Large intestine (tissue), 3 donors: ENCODE data around the gene MARK2. TPM values are rescaled to one million over a fixed set of nuclear protein-coding genes. Genes with fewer than 3 reads are reported as not detected.
A peak's percentile ranks its signal among the peaks of the same experiment; 100 is the strongest.

Experiments
- DNase-seq, 2 donors: peaks; one replicate each; pipeline versions ENCODE4 v3.0.0 to v3.0.0-alpha.2; 2013
- H3K27ac ChIP-seq: one replicate; pipeline ENCODE4 v1.5.1; 2013; ENCODE audit warnings: low read length
- H3K27me3 ChIP-seq: 2 replicates; pipeline ENCODE4 v1.6.1; 2013; ENCODE audit warnings: low read length; ENCODE audit not compliant: control insufficient read depth, insufficient read depth
- H3K36me3 ChIP-seq: 2 replicates; pipeline ENCODE4 v1.6.1; 2013; ENCODE audit warnings: low read length; ENCODE audit not compliant: control insufficient read depth, insufficient read depth
- H3K4me1 ChIP-seq: one replicate; pipeline ENCODE4 v1.6.1; 2013; ENCODE audit warnings: low read length; ENCODE audit not compliant: control insufficient read depth, insufficient read depth
- H3K4me3 ChIP-seq: one replicate; pipeline ENCODE4 v1.5.1; 2013; ENCODE audit warnings: low read length
- H3K9me3 ChIP-seq: one replicate; pipeline ENCODE4 v1.6.1; 2013; ENCODE audit warnings: mild to moderate bottlenecking, low read depth, low read length, moderate library complexity; ENCODE audit not compliant: control insufficient read depth
- WGBS: methylation state at CpG from one replicate; pipeline ENCODE4 v1.1.5; 2013; ENCODE audit warnings: low lambda C conversion rate; ENCODE audit not compliant: insufficient coverage; 5-methylcytosine and 5-hydroxymethylcytosine counted together
- polyA plus RNA-seq: library from polyadenylated mRNA; unstranded; fragments of 120-200 nt; gene quantifications from one replicate; pipeline ENCODE4 v1.2.1, GENCODE V29; 2013

The MARK2 gene
- polyA plus RNA-seq, 1 donor: 49.3 TPM

GRCh38 chr11:63869683-63870082, 30.8 kb downstream of the MARK2 start:
- no peak for DNase-seq
- Histone ChIP-seq H3K27ac (peak overlapping the region; percentile 61), H3K9me3 (no peaks in the 10 kb centered on the region), H3K27me3 (no peaks in the 10 kb centered on the region), H3K36me3 (peaks cover 3% of the 10 kb centered on the region), H3K4me1 (peaks cover 71% of the 10 kb centered on the region), H3K4me3 (no peak overlapping the region)
- WGBS: no CpG with 5 or more reads among the region's 8 CpGs

- Histone ChIP-seq H3K9me3 (no peaks in the 10 kb centered on the region), H3K4me1 (peaks cover 74% of the 10 kb centered on the region), H3K27ac (no peak overlapping the region), H3K36me3 (peaks cover 3% of the 10 kb centered on the region), H3K4me3 (no peak overlapping the region), H3K27me3 (no peaks in the 10 kb centered on the region)
- no CpG with 5 or more reads among the region's 14 CpGs for WGBS
- DNase-seq: no peak
Observed at GRCh38 chr11:63870351-63871140, 31.6 kb downstream of the MARK2 start.

- WGBS: 0% methylated on average over 1 of the region's 11 CpGs
- Histone ChIP-seq H3K27ac (peak overlapping the region; percentile 86), H3K4me3 (peak overlapping the region; percentile 2), H3K27me3 (no peaks in the 10 kb centered on the region), H3K4me1 (peaks cover 61% of the 10 kb centered on the region), H3K9me3 (no peaks in the 10 kb centered on the region), H3K36me3 (peaks cover 8% of the 10 kb centered on the region)
- DNase-seq: peak; percentile 92 to 96
Observed at GRCh38 chr11:63871962-63872799, 33.3 kb downstream of the MARK2 start.

DNA sequence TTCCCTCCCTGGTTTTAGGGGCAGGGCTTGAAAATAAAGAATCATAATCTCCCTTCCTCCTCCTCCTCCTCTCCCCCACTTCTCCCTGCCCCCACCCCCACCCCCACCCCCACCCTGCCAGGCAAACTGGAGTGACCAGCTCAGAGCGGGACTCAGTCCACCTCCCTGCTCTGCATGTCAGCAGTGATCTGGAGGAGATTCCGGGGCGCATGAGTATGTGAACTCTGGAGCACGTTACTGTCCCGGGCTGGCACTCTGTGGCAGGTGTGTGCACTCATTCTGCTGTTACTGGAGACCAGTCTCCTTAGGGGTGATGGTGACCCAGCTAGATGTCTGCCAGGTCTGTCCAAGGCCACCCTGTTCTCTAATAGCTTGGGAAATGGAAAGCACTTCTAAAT, 33.9 kb downstream of the MARK2 start:
- no peak overlapping the region for H3K4me3 ChIP-seq
- H3K36me3 ChIP-seq: peaks cover 9% of the 10 kb centered on the region
- no peaks in the 10 kb centered on the region for H3K9me3 ChIP-seq
- DNase-seq: peak in 1 of 2 donors; percentile 59
- peaks cover 60% of the 10 kb centered on the region for H3K4me1 ChIP-seq
- no CpG with 5 or more reads among the region's 5 CpGs for WGBS
- no peaks in the 10 kb centered on the region for H3K27me3 ChIP-seq
- H3K27ac ChIP-seq: peak overlapping the region; percentile 86

DNA sequence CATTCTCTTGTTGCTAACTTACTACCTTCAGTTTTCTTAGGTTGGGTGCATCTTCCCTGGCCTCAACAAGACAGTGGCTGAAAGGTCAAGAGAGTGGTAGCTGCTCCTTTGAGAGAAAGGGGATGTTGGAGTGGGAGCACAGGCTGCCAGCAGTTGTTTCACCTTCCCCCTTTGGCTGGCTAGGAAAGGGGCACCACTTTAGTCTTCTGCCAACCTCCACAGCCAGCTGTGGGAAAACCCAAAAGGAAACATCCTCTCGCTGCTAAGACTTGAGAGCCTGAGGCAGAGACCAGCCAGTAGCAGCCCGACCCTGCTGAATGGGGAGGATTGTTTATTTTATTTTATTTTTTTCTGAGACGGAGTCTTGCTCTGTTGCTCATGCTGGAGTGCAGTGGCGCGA, 34.4 kb downstream of the MARK2 start:
- Histone ChIP-seq H3K4me1 (peaks cover 60% of the 10 kb centered on the region), H3K27me3 (no peaks in the 10 kb centered on the region), H3K9me3 (no peaks in the 10 kb centered on the region), H3K36me3 (peaks cover 10% of the 10 kb centered on the region), H3K4me3 (no peak overlapping the region), H3K27ac (peak overlapping the region; percentile 21)
- no peak for DNase-seq
- WGBS: no CpG with 5 or more reads among the region's 5 CpGs

- no CpG with 5 or more reads among the region's 6 CpGs for WGBS
- no peaks in the 10 kb centered on the region for H3K9me3 ChIP-seq
- peak overlapping the region; percentile 18 for H3K27ac ChIP-seq
- peak; percentile 37 to 76 for DNase-seq
- peaks cover 54% of the 10 kb centered on the region for H3K4me1 ChIP-seq
- H3K36me3 ChIP-seq: peaks cover 15% of the 10 kb centered on the region
- H3K27me3 ChIP-seq: no peaks in the 10 kb centered on the region
- no peak overlapping the region for H3K4me3 ChIP-seq
Observed at GRCh38 chr11:63874511-63874910, 35.6 kb downstream of the MARK2 start.

GRCh38 chr11:63875506-63876065, 36.7 kb downstream of the MARK2 start:
- DNase-seq: no peak
- no peaks in the 10 kb centered on the region for H3K9me3 ChIP-seq
- H3K36me3 ChIP-seq: peaks cover 15% of the 10 kb centered on the region
- WGBS: no CpG with 5 or more reads among the region's 8 CpGs
- no peak overlapping the region for H3K4me3 ChIP-seq
- peaks cover 49% of the 10 kb centered on the region for H3K4me1 ChIP-seq
- H3K27me3 ChIP-seq: no peaks in the 10 kb centered on the region
- H3K27ac ChIP-seq: no peak overlapping the region

DNA sequence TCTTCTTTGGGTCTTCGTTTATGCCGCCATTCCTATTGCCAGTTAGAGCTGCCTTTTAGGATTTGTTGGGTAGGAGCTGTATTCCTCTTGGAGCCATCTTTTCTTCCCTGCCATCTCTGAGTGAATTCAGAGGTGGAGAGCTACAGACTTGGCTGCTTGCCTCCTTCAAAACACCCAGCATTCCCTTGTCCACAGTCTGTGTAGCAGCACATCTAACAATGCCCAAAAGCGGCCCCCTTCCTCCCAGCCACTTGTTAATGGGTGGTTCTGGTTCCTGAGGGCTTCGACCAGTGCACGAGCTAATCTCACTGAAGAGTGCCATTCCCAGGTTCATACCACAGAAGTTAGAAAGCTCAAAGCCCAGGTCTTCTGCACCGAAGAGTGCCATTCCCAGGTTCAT, 37.7 kb downstream of the MARK2 start:
- DNase-seq: no peak
- WGBS: no CpG with 5 or more reads among the region's 6 CpGs
- H3K36me3 ChIP-seq: peaks cover 15% of the 10 kb centered on the region
- no peak overlapping the region for H3K27ac ChIP-seq
- H3K4me3 ChIP-seq: no peak overlapping the region
- H3K9me3 ChIP-seq: no peaks in the 10 kb centered on the region
- H3K27me3 ChIP-seq: no peaks in the 10 kb centered on the region
- H3K4me1 ChIP-seq: peaks cover 47% of the 10 kb centered on the region

- DNase-seq: no peak
- H3K36me3 ChIP-seq: peaks cover 17% of the 10 kb centered on the region
Observed at GRCh38 chr11:63877658-63878241, 38.8 kb downstream of the MARK2 start.

More at GRCh38 chr11:63877658-63878241, 38.8 kb downstream of the MARK2 start:
- WGBS: 40% methylated on average over 1 of the region's 6 CpGs
- Histone ChIP-seq H3K9me3 (no peaks in the 10 kb centered on the region), H3K27me3 (no peaks in the 10 kb centered on the region), H3K4me3 (no peak overlapping the region), H3K4me1 (peaks cover 36% of the 10 kb centered on the region), H3K27ac (no peak overlapping the region)
